Measurements from ENCODE around the gene MRPS7.
"Not testable (repeated sequence)": the region's sequence is repeated elsewhere in the genome, so short reads cannot be mapped to it uniquely, and the experiment has no call there.

MRPS7 gene

DNA sequence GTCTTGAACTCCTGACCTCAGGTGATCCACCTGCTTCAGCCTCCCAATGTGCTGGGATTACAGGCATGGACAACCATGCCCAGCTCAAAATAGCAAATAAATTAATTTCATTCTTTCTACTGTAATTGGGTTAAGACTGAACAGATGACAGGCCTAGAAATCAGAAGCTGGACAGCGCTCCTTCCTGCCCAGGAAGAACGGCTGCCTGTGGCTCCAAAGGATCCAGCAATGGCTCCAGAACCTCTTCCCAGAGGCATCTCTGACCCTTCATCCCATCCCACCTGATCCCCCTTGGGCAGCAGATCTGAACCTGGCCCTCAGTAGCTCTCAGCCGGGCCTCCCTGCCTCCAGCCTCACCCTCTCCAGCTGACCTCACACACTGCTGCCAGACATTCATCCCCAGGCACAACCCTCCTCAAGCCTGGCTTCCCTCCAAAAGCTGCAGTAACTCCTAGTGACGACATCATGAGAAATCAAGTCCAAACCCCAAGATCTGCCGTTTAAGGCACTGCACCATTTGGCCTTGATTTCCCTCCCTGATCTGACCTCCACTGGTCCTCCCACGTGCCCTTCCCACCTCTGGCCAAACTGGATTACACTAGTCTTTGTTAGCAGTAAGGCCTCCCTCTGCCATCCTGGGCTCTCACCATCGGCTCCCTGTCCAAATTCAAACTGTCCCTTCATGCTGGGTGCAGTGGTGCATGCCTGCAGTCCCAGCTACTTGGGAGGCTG, 12.5 kb downstream of the MRPS7 start:
- peak overlapping the region; percentile 94 for H3K27ac Mint-ChIP-seq

DNA sequence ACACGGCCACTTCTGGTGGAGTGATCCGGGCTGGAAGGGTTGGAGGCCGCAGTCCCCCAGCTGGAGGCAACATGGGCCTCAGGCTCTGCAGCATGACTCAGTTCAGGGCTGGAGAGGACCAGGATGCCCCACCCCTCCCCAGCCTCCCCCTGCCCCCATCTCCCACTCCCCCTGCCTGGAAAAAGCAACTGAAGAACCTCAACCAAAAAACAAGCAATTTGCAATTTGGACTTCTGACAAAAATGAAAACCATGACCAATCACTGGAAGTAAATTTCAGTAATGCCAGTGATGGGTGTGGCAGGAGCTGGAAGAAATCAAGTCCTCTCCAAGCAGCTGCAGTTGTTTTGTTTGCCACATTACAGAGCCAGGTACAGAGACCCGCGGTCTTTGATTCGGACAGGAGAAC, 16.0 kb downstream of the MRPS7 start:
- Mint-ChIP-seq H3K4me1 (peaks cover 21% of the 10 kb centered on the region), H3K9me3 (no peaks in the 10 kb centered on the region), H3K36me3 (peaks cover 92% of the 10 kb centered on the region), H3K4me3 (no peak overlapping the region), H3K27ac (no peak overlapping the region)
- DNase-seq (ENCODE audit: low spot score in 2 of 2) (no peak), ATAC-seq (no peak)

More for the DNA sequence above, 12.5 kb downstream of the MRPS7 start:
- Mint-ChIP-seq H3K4me1 (peaks cover 44% of the 10 kb centered on the region), H3K4me3 (peak overlapping the region; percentile 8), H3K36me3 (peaks cover 77% of the 10 kb centered on the region), H3K9me3 (no peaks in the 10 kb centered on the region)
- no peak for DNase-seq (ENCODE audit: low spot score in 2 of 2)
- ATAC-seq = no peak

DNA sequence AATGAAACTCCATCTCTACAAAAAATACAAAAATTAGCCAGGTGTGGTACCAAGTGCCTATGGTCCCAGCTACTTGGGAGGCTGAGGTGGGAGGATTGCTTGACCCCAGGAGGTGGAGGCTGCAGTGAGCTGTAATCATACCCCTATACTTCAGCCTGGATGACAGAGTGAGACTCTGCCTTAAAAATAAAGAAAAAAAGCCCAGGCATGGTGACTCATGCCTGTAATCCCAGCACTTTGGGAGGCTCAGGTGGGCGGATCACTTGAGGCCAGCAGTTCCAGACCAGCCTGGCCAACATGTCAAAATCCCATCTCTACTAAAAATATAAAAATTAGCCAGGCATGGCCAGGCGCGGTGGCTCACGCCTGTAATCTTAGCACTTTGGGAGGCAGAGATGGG, 18.5 kb downstream of the MRPS7 start:
- ATAC-seq; DNase-seq (ENCODE audit: low spot score in 2 of 2); H3K4me1 Mint-ChIP-seq; H3K4me3 Mint-ChIP-seq; H3K9me3 Mint-ChIP-seq: not testable (repeated sequence)
- peaks cover 92% of the 10 kb centered on the region for H3K36me3 Mint-ChIP-seq
- H3K27ac Mint-ChIP-seq = peak overlapping the region; percentile 50

DNA sequence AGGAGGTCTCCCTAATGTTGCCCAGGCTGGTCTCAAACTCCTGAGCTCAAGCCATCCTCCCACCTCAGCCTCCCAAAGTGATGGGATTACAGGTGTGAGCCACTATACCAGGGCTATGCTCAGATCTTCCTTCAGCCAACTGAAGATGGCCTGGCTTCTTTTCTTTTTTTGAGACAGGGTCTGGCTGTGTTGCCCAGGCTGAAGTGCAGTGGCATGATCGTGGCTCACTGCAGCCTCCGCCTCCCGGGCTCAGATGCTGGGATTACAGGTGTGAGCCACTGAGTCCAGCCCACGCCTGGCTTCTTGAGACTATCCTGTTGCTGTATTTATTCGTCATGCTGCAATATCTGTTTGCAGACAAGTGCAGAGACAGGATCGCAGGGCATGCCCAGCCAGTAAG, 23.4 kb downstream of the MRPS7 start:
- no peak overlapping the region for H3K27ac Mint-ChIP-seq
- H3K4me3 Mint-ChIP-seq = no peak overlapping the region
- H3K9me3 Mint-ChIP-seq = no peaks in the 10 kb centered on the region
- H3K4me1 Mint-ChIP-seq = peaks cover 21% of the 10 kb centered on the region
- ATAC-seq (no peak), DNase-seq (ENCODE audit: low spot score in 2 of 2) (no peak)
- H3K36me3 Mint-ChIP-seq = peaks cover 84% of the 10 kb centered on the region

DNA sequence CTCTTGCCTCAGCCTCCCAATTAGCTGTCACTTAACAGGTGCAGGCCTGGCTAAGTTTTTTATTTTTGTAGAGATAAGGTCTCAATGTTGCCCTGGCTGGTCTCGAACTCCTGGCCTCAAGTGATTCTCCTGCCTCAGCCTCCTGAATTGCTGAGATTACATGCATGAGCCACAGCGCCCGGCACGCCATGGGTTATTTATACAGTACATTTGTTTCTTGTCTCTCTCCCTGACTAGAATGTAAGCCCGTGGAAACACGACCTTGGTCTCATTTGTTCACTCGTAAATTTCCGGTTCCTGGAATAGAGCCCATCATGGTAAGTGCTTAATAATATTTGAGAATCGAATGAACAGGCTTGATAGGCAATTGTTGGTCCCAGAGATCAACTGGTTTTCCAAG, 25.5 kb downstream of the MRPS7 start:
- Mint-ChIP-seq H3K27ac (no peak overlapping the region), H3K9me3 (no peaks in the 10 kb centered on the region), H3K36me3 (peaks cover 64% of the 10 kb centered on the region), H3K4me3 (peak overlapping the region; percentile 95), H3K4me1 (peaks cover 25% of the 10 kb centered on the region)
- ATAC-seq = no peak
- DNase-seq (ENCODE audit: low spot score in 2 of 2) = no peak

DNA sequence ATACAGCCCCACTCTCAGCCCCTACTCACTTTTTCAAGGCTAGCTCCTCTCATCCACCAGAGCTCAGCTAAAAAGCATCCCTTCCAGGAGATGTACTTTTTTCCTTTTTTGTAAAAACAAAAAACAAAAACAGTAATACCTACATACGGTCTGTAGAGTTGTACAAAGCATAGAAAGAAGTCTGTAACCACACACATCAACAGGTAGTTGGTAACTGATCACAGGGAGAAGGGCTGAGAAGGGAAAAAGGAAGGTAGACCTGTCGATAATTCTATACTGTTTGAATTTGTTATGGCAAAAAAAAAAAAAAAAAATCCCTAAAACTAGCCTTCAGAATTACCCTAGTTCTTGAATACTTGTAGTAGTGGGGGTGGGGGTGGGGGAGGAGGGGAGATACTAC, 26.7 kb downstream of the MRPS7 start:
- Mint-ChIP-seq H3K4me3 (peak overlapping the region; percentile 95), H3K36me3 (peaks cover 52% of the 10 kb centered on the region), H3K4me1 (peaks cover 26% of the 10 kb centered on the region), H3K27ac (peak overlapping the region; percentile 99), H3K9me3 (no peaks in the 10 kb centered on the region)
- DNase-seq (ENCODE audit: low spot score in 2 of 2) (no peak), ATAC-seq (no peak)

DNA sequence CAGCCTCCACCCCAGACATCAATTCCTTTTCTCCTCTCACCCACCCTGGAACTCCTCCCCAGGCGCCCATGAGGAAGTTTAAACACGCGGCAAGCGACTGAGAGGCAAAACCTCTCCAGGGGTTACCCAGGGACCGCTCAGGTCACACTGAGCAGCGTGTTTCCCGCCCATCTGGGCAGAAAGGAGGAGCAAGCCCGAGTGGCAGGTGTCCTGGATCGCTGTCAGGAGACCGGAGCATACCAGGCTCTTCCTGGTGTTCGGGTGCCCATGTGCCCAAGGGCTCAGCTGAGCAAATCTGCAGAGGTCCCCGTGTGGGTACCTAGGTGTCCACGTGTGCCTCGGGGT, 27.1 kb downstream of the MRPS7 start:
- DNase-seq (ENCODE audit: low spot score in 2 of 2) (no peak), ATAC-seq (peak; percentile 33)
- Mint-ChIP-seq H3K36me3 (peaks cover 48% of the 10 kb centered on the region), H3K4me1 (peaks cover 26% of the 10 kb centered on the region), H3K27ac (peak overlapping the region; percentile 99), H3K9me3 (no peaks in the 10 kb centered on the region), H3K4me3 (peak overlapping the region; percentile 95)

DNA sequence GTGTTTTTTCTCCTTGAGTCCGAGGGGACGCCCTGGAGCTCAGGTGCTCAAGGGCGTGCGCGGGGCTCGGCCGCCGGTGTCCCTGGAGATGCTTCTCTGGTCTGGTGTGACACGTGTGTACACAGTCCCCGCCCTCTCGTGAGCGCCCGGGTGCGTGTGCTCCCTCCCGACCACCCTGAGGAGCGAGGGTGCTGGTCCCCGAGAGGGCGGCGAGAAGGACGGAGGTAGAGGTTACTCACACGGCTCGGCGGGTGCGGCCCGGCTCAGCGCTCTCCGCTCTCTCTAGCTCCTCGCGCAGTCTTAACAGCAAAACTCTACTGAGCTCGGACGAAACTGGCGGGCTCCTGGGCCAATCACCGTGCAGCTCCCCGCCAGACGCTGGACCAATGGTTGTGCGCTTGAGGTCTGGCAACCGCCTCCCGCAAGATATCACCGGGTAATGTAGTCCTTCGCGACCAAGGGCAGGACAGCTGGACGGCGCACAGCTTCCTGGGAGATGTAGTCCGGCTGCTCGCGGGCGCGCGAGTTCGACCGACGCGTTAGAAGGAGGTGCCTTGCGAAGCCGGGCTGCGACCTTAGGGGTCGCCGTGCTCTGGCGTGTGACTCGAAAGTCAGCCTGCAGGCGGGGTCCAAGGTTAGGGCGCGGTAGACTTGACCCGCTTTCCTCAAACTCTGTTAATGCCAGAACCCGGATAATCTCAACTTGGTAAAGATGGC, 27.6 kb downstream of the MRPS7 start, which contains the start of gene SLC25A19:
Gene SLC25A19, minus strand, starts transcription at position 319 of the 717 bp plus-strand sequence. CDS start 2,669 bp downstream, outside the sequence.
- peaks cover 43% of the 10 kb centered on the region for H3K36me3 Mint-ChIP-seq
- H3K27ac Mint-ChIP-seq = peak within 1 kb of the TSS; percentile 99
- H3K4me1 Mint-ChIP-seq = peaks cover 26% of the 10 kb centered on the region
- H3K9me3 Mint-ChIP-seq = no peaks in the 10 kb centered on the region
- ATAC-seq = peak; percentile 96
- H3K4me3 Mint-ChIP-seq = peak within 1 kb of the TSS; percentile 95
- DNase-seq (ENCODE audit: low spot score in 2 of 2) = peak; percentile 87 to 98

DNA sequence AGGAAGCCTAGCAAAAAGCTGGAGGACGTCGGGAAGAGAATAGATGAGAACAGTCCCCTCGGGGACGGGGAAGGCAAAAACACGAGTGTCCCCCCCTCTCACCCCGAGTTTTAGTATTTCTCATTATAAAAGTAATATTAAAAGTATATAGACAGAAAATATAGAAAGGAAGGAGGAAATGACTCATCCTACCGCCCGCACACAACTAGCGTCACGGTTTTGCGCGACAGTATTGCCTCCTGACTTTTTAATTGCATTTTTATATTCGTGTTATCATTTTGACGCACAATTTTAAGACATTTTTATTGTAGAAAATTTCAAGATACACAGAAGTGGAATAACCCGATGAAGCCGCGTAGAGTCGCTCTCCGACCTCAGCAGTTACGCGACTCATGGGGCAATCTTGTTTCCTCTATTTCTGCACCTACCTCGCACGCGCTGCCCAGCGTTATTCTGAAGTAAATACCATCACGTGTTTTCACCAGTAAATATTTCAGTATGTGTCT, 28.2 kb downstream of the MRPS7 start:
- ATAC-seq (peak; percentile 14), DNase-seq (ENCODE audit: low spot score in 2 of 2) (no peak)
- Mint-ChIP-seq H3K27ac (peak overlapping the region; percentile 99), H3K4me3 (peak overlapping the region; percentile 95), H3K36me3 (peaks cover 37% of the 10 kb centered on the region), H3K9me3 (no peaks in the 10 kb centered on the region), H3K4me1 (peaks cover 27% of the 10 kb centered on the region)

DNA sequence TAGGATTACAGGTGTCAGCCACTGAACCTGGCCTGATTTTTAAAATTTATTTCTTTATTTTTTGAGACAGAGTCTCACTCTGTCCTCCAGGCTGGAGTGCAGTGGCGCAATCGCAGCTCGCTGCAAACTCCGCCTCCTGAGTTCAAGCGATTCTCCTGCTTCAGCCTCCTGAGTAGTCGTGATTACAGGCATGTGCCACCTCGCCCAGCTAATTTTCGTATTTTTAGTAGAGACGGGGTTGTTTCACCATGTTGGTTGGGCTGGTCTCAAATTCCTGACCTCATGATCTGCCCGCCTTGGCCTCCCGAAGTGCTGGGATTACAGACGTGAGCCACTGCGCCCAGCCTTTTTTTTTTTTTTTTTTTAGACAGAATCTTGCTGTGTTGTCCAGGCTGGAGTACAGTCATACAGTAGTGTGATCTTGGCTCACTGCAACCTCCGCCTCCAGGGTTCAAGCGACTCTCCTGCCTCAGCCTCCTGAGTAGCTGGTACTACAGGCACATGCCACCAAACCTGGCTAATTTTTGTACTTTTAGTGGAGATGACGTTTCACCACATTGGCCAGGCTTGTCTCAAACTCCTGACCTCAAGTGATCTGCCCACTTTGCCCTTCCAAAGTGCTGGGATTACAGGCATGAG, 31.2 kb downstream of the MRPS7 start:
- not testable (repeated sequence) for ATAC-seq; H3K9me3 Mint-ChIP-seq; DNase-seq (ENCODE audit: low spot score in 2 of 2); H3K4me3 Mint-ChIP-seq
- Mint-ChIP-seq H3K27ac (peak overlapping the region; percentile 45), H3K4me1 (peaks cover 32% of the 10 kb centered on the region), H3K36me3 (peaks cover 17% of the 10 kb centered on the region)

DNA sequence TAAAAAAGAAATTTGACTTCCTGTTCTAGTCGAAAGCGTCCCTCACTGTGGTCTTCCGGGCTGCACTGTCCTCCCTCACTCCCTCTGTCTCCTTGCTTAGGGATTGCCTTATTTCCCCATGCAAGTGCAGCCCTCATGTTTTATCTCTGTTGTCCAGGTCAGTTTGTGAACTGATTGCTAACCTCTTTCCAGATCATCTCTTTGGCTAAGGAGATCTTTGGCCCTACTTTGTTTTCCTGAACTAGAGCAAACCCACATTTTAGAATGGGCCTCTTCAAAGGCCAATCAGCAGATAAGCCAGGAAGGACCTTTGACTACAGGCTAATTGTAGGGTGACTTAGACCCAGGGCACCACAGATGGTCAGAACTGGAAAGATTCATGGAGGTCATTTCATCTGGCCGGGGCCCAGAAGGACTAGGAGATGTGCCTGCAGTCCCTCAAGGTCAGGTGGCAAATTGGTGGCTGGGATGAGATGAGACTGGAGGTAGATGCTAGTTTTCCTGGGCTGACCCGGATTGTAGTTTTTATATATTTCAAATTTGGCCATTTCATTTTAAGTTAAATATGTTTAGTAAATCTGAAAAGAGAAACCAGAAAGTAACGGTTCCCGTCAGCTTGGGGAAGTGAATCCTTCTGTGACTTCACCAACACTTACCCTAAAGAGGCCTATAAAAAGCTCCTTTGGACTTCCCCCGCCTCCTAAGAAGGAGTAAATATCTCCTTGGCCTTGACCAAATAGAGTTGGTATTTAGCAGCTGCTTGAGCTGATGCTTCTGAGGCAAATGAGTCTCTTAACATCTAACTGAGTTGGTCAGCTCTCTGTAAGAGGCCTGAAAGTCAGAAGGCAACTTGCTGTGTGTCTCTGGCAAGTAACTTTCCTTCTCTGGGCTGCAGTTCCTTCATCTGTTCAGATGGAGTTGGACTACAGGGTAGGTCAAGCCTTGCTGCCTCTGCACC, 33.8 kb downstream of the MRPS7 start:
- H3K4me3 Mint-ChIP-seq = peak overlapping the region; percentile 47
- H3K4me1 Mint-ChIP-seq = peaks cover 19% of the 10 kb centered on the region
- H3K36me3 Mint-ChIP-seq = peaks cover 10% of the 10 kb centered on the region
- DNase-seq (ENCODE audit: low spot score in 2 of 2) (peak; percentile 16 to 77), ATAC-seq (peak; percentile 85)
- no peaks in the 10 kb centered on the region for H3K9me3 Mint-ChIP-seq
- H3K27ac Mint-ChIP-seq = peak overlapping the region; percentile 92

DNA sequence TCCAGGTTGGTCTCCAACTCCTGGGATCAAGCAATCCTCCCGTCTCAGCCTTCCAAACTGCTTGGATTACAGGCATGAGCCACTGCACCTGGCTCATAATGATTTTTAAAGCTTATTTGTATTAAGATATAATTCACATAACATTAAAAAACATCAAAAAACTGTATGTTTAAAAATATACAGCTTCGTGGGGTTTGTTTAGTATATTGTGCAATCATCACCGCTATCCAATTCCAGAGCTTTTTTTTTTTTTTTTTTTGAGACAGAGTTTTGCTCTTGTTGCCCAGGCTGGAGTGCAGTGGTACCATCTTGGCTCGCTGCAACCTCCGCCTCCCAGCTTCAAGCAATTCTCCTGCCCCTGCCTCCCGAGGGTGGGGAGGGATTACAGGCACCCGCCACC, 38.6 kb downstream of the MRPS7 start:
- ATAC-seq (no peak), DNase-seq (ENCODE audit: low spot score in 2 of 2) (no peak)
- peaks cover 10% of the 10 kb centered on the region for H3K36me3 Mint-ChIP-seq
- no peak overlapping the region for H3K27ac Mint-ChIP-seq
- H3K9me3 Mint-ChIP-seq = no peaks in the 10 kb centered on the region
- no peak overlapping the region for H3K4me3 Mint-ChIP-seq
- H3K4me1 Mint-ChIP-seq = peaks cover 8% of the 10 kb centered on the region

DNA sequence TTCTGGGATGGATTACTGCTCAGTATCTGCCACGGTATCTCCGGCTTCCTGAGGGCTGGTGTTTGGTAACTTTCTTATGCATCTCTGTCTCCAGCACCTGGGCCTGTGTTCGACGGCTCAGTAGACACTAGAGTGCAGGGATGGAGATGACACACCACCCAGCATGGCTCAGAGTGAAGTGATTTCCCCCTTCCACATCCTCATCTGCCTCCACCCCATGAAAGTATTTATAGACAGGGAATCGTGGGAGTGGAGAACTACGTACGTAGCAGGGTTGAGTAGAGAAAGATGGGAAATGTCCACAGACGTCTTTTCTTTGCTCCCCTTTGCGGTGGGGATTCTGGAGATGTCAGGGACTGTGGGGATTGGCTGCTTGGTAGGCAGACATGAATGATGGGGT, 39.4 kb downstream of the MRPS7 start:
- Mint-ChIP-seq H3K27ac (no peak overlapping the region), H3K9me3 (no peaks in the 10 kb centered on the region), H3K36me3 (peaks cover 10% of the 10 kb centered on the region), H3K4me1 (peaks cover under 1% of the 10 kb centered on the region), H3K4me3 (no peak overlapping the region)
- no peak for ATAC-seq
- DNase-seq (ENCODE audit: low spot score in 2 of 2) = no peak

DNA sequence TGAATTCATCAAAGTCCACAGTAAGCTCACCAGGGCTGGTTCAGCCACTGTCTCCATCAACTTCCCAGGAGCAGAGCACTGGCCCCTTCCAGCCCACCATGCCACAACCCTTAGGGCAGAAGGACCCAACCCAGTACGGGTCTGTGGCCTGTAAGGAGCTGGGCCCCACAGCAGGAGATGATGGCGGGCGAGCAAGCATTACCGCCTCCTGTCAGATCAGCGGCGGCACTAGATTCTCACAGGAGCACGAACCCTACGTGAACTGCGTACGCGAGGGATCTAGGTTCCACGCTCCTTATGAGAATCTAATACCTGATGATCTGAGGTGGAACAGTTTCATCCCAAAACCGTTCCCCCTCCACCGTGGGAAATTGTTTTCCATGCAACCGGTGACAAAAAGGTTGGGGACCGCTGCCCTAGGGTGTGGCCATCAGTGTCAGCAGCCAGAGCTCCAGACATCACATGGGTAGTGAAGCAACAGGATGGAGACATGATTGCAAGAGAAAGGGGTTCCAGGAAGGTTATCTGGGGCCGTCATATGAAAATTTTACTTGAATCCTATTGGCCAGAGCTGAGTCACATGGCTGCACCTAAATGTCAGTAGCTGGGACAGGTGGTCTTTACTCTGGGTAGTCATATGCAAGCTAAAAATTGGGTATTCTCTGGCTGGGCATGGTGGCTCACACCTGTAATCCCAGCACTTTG, 40.0 kb downstream of the MRPS7 start:
- Mint-ChIP-seq H3K4me1 (no peaks in the 10 kb centered on the region), H3K9me3 (no peaks in the 10 kb centered on the region), H3K4me3 (no peak overlapping the region), H3K36me3 (peaks cover 10% of the 10 kb centered on the region), H3K27ac (no peak overlapping the region)
- ATAC-seq = no peak
- no peak for DNase-seq (ENCODE audit: low spot score in 2 of 2)
